ENCODE data around the gene LRRC28.

The LRRC28 gene

DNA sequence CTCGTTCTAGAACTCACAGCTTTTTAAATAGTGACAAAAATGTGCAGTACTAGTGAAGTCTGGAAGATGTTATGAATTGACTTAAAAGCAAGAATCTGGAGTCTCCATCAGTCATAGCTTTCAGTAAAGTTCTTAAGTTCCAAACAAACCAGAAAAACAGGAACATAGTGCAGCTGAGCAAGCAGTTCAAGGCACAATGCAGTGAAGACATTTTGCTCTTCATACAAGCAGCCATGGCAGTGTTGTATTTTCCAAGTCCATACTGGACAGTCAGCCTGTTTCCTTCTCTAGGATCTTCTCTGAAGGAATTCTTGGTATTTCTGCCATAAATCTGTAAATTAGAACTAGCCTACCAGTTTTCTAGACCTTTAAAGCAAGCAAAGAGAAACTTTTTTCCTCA, 90.5 kb downstream of the LRRC28 start:
- no peak for DNase-seq (ENCODE audit: low spot score)
- TF ChIP-seq, protein P1, sequence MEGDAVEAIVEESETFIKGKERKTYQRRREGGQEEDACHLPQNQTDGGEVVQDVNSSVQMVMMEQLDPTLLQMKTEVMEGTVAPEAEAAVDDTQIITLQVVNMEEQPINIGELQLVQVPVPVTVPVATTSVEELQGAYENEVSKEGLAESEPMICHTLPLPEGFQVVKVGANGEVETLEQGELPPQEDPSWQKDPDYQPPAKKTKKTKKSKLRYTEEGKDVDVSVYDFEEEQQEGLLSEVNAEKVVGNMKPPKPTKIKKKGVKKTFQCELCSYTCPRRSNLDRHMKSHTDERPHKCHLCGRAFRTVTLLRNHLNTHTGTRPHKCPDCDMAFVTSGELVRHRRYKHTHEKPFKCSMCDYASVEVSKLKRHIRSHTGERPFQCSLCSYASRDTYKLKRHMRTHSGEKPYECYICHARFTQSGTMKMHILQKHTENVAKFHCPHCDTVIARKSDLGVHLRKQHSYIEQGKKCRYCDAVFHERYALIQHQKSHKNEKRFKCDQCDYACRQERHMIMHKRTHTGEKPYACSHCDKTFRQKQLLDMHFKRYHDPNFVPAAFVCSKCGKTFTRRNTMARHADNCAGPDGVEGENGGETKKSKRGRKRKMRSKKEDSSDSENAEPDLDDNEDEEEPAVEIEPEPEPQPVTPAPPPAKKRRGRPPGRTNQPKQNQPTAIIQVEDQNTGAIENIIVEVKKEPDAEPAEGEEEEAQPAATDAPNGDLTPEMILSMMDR (IDR thresholded peaks at IDR 0.05; ENCODE audit: extremely low read depth, missing control alignments) = no peak

DNA sequence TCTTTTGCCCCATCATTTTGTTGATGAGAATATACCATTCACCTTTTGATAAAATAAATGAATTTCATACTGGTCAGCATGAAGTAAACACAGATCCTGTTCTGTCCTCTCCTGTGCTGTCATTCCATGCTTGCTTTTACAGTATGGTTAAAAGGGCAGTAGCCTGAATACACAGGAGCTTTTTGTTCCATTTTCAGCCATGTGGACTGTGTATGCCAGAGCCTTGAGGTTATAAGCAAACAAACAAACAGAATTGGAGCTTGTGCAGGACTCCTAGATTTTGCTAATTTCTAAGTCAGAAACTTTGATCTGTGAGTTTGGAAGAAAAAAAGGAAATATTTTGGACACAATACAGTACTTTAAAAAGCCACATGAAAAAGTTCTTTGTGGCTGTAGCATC, 91.9 kb downstream of the LRRC28 start:
- no peak for DNase-seq (ENCODE audit: low spot score)
- TF ChIP-seq, protein P1 (IDR thresholded peaks at IDR 0.05; ENCODE audit: extremely low read depth, missing control alignments) = no peak

DNA sequence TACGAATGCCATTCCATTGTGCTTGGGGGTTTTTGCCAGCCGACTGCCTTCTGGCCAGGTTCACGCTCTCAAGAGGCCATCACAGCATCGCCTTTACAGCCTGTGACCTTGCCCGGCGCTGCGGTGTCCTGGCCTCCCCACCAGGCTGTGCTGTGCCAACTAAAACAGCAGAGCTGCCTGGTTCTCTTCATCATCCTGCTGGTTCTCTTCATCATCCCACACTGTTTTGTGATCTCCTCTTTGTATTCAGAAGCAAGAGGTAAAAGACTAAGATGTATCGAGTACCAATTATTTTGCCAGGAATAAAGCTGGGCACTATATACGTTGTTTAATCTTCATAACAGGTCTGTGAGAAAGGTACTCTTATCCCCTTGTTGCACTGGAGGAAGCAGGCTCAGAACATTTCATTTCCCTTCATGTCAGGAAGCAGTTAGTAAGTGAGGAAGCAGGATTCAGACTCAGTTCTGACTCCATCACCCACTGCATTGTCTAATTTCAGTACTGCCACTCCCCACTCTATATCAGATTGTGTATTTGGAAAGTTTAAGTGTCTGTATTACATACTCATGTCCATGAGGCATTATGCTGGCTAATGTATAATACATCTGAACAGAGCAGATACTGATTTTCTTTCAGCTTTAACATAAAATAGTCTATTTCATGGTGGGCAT, 92.7 kb downstream of the LRRC28 start:
- TF ChIP-seq, protein P1 (IDR thresholded peaks at IDR 0.05; ENCODE audit: extremely low read depth, missing control alignments) = peak; percentile 7
- peak; percentile 8 for DNase-seq (ENCODE audit: low spot score)

DNA sequence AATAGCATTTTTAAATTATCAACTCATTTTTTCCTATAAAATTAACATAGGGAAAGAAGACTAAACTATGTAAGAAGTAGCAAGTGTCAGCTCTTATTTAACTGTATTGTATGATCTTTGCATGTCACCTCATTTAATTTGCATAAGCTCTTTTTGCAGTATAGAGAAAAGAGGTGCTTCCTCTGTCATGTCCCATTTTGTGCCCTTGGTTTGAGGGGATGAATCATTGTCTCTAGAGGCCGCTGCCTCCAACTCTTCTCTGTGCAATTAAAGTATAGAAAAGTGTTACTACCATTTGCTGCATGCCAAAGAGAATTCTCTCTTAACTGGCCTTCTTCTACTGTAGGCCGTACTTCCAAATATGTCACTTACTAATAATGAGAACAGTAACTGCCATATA, 93.4 kb downstream of the LRRC28 start:
- DNase-seq (ENCODE audit: low spot score) = no peak
- TF ChIP-seq, protein P1 (IDR thresholded peaks at IDR 0.05; ENCODE audit: extremely low read depth, missing control alignments) = no peak

DNA sequence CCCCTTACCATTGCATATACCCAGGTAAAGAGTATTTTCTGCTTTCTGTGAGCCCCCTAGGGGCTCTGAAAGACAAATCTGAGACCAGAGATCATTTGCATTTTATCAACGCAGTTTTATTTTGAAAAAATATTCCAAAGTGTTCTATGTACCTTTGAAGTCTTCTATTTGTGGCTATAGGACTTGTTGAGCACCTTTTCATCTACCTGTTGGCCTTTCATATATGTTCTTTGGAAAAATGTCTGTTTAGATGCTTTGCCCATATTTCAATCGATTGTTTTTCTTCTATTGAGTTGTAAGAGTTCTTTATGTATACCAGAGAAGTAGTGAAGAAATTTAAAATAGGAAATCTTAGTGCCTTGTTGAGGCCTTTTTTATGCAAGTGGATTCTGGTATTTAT, 94.0 kb downstream of the LRRC28 start:
- no peak for DNase-seq (ENCODE audit: low spot score)
- TF ChIP-seq, protein P1 (IDR thresholded peaks at IDR 0.05; ENCODE audit: extremely low read depth, missing control alignments) = no peak

DNA sequence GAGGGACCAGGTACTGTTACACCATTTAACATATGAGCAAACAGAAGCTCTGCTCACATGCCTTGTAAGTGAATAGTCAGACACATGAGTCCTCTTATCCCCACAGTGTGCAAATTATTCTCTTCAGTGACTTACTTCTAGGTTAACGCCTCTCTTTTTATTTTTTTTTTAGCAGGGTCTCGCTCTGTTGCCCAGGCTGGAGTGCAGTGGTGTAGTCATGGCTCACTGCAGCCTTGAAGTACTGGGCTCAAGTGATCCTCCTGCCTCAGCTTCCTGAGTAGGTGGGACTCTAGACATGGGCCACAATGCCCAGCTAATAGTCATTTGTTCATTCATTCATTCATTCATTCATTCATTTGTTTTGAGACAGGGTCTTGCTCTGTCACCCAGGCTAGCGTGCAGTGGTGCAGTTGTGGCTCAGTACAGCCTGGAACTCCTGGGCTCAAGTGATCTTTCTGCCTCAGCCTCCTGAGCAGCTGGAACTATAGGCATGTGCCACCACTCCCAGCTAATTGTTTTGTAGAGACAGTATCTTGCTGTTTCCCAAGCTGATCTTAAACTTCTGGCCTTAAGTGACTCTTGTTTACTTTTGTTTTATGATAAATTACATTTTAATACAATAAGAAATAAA, 94.7 kb downstream of the LRRC28 start:
- no peak for DNase-seq (ENCODE audit: low spot score)
- TF ChIP-seq, protein P1 (IDR thresholded peaks at IDR 0.05; ENCODE audit: extremely low read depth, missing control alignments) = no peak

DNA sequence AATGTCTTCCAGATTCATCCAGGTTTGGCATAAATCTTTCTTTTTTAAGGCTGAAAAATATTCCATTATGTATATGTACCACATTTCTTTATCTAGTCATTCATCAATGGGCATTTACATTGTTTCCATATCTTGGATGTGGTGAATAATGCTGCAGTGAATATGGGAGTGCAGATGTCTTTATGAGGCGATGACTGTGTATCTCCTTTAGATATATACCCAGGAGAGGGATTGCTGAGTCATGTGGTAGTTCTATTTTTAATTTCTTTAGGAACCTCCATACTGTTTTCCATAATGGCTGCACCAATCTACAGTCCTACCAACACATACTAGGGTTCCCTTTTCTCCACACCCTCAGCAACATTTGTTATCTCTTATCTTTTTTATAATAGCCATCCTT, 96.3 kb downstream of the LRRC28 start:
- no peak for DNase-seq (ENCODE audit: low spot score)
- TF ChIP-seq, protein P1 (IDR thresholded peaks at IDR 0.05; ENCODE audit: extremely low read depth, missing control alignments) = no peak

Measured in GM20000 (cell line).